Fibroblast of skin of right quadriceps (primary cell): Measurements from ENCODE around the gene ADAMTS17.

Experiments used
- DNase-seq: peaks from one replicate; pipeline ENCODE4 v3.0.0-alpha.2; 2013

The ADAMTS17 gene

GRCh38 chr15:100308608-100309007 lies 33.2 kb downstream of the ADAMTS17 start:
- no peak for DNase-seq

DNA sequence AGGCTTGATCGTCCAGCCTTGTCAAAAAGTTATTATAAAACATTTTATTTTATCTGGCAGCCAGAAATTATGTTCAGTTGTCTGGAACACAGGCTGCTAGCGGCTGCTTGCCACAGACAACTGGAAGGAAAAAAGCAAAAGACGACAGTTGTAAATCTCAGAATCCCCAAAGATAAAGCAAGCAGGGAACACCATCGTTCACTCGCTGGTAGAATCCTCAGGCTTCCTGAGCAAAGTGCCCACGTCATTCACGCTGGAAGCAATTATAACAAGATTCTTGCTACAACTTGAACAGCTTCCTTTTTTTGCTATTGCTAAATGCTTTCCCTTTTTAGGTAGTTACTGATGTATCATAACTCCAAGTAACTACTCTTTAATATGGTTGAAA lies 33.6 kb downstream of the ADAMTS17 start:
- DNase-seq, result peak; percentile 8

DNA sequence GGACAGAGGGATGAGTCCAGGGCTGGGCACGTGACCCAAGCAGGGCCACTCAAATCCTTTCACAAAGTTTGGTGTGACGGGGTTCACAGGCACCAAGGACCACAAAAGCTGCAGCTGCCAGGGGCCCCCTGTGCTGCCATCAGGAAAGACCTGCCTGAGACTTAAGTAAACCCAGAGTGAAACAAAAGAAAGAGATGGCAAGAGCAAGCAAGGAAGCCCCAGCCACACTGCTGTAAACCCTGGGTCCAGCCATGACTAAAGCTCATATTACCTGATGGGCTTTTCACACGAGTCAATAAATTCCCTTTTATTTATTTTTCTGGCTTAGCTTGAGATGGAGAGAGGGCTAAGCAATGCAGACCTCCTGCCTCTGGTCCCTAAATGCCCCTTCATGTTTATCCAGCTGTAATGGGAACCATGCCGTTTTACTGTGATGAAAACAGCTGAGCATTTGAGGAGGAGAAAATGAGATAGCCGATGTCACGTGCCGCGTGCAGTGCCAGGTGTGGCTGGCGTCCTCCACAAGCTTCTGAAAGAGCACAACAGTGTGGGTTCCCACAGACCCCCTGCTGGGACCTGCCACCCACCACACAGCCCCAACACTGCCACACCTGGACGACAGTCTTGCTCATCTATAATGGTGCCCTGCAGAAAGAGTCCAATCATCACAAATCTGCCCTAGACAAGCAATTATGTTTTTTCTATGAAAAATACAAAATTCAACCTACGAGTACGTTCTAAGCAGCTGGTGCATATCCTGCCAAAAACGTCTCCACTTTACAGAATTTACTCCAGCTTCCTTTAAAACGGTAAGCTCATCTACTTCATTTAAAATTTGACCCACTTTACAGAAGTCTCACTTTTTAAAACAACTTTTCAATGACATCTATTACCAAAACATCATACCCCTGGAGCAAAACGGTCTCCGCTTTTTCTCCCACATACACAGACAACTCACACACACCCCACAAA lies 34.2 kb downstream of the ADAMTS17 start:
- no peak for DNase-seq

GRCh38 chr15:100306098-100306497 lies 35.7 kb downstream of the ADAMTS17 start:
- DNase-seq, result no peak

DNA sequence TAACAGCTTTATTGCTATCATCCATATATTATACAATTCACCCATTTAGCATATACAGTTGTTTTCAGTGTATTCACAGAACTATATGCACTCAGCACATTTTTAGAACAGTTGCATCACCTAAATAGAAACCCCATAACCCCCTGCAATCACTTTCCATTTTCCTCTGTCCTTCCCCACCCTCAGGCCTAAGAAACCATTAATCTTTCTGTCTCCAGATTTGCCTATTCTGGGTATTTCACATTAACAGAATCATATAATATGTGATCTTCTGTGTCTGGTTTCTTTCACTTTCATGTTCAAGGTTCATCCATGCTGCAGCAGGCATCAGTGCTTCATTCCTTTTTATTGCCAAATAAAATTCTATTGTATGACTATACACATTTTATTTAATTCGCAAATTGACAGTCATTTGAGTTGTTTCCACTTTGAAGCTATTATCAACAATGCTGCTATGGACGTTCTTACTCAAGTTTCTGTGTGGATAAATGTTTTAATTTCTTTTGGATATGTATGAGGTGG lies 39.8 kb downstream of the ADAMTS17 start:
- DNase-seq, result no peak

DNA sequence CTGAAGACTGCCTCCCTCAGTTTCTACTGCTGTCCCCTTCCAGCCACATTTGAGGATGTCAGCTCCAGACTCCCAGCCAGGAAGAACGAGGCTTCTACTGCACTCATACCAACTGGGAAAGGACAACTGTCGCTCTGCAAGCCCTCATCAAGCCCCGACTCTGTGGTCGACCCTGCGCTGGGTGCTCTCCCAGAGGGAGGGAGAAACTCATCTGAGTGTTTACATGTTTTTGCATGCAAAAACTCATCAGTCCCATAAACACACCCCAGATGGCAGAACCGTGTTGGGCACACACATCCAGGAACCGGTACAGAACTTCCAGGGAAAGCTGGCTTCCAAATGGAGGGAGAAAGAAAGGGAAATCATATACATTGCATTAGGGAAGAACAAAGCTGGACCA lies 43.5 kb downstream of the ADAMTS17 start:
- DNase-seq, result no peak

- no peak for DNase-seq
These were observed 44.0 kb downstream of the ADAMTS17 start for GRCh38 chr15:100297812-100298211.

DNA sequence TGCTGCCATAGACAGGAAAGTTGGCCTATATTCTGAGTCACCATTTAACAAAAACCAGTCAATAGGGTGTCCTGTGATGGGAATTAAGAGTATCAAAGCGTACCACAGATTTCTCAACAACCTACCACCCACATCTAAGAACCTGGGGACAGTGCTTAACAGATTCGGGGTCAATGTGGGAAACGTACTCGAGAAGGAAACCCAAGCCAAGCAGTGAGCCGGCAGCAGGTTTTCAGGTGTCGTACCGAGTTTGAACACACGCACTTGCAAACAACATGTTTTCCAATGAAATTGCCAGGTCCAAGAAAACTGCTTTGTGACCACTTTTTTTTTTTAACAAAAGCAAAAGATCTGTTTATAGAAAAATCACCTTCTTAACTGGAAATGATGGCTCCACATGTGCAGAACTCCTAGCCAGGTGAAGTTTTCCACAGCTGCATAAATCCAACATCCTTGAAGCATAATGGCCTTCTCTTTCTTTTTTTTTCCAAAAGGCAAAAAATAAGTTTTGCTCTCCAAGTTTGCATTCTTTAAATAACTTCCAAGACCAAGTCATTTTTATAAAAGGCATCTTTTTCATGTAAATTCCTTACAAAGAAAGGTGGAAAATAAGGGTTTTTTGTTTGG lies 45.7 kb downstream of the ADAMTS17 start:
- DNase-seq, result no peak

DNA sequence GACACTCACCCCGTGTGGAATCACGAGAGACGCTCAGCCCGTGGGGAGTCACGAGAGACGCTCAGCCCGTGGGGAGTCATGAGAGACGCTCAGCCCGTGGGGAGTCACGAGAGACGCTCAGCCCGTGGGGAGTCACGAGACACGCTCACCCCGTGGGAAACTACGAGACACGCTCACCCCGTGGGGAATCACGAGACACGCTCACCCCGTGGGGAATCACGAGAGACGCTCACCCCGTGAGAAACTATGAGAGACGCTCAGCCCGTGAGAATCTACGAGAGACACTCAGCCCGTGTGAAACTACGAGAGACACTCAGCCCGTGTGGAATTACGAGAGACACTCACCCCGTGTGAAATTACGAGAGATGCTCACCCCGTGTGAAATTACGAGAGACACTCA lies 49.8 kb downstream of the ADAMTS17 start:
- no peak for DNase-seq

DNA sequence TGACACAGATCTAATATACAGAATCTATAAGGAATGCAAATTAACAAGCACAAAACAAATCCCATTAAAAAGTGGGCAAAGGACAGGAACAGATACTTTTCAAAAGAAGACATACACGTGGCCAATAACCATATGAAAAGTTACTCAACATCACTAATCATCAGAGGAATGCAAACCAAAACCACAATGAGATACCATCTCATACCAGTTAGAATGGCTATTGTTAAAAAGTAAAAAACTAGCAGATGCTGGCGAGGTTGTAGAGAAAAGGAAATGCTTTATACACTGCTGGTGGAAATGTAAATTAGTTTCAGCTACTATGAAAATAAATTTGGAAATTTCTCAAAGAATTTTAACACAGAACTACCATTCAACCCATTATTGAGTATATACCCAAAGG lies 50.7 kb downstream of the ADAMTS17 start:
- peak; percentile 16 for DNase-seq

DNA sequence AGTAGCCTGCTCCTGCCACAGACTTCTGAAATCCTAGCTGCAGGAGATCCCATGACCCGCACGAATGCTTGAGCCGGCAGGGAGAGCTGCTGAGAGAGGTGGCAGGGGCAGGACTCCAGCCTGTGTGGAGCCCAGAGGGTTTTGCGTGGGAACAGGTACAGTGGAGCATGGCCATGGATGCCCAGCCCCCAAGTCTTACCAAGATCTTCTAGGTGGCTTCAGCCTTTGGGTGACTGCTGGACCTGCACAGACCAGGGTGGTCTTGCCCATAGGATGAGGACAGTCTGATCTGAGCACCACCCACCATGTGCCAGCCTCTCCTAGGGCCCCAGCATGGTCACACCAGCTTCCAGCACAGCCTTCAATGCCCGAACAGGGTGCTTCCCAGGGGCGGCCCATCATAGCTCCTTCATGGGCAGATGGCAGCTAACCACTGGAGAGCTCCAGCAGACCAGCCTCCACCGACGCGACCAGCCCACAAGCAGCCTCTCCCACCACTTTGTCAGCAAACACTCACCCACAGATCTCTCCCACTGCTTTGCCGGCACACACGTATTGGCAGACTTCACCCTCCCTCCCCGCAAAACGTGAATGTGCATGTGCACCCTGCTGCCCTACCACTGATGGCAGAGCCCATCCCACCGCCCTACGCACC lies 56.0 kb downstream of the ADAMTS17 start:
- DNase-seq, result no peak

GRCh38 chr15:100284701-100285100 lies 57.1 kb downstream of the ADAMTS17 start:
- no peak for DNase-seq

DNA sequence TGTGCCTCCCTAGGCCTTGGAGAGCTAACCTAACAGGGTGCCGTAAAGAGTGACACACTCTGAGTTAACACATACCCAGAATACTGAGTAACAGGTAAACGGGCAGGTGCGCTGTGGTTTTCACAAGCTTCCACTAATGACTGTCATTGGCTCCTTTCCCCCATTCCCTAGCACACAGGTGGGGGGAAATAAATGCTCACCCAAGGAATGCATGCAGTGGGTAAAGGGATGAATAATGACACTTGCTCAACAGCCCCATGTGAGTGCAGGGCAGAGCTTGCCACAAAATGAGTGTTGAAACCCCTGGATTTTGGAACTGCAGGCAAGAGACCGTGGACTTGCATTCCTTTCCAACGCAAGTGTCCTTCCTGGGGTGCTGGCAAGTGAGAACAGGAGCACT lies 57.6 kb downstream of the ADAMTS17 start:
- DNase-seq, result no peak

GRCh38 chr15:100281096-100281917 lies 60.5 kb downstream of the ADAMTS17 start:
- DNase-seq, result no peak

- DNase-seq, result no peak
These were observed 61.9 kb downstream of the ADAMTS17 start for GRCh38 chr15:100279849-100280248.

DNA sequence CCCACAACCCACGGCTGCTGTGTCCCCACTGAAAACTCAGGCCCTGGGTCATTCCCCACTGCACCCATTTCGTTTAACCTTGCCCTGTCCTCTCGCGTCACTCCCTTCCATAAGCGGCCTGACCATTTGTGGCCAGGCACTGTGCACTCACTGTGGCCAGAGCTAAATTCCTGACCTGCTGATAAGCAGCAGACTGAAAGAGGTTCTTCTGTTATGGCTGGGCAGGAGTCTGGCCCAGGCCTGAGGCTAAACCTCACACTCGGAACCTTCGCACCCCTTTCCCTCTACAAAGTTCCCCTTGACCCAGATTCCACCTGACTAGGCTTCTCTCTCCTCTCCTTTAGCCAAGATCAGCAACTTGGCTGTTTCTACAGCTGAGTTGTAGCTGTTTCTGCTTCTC lies 62.3 kb downstream of the ADAMTS17 start:
- no peak for DNase-seq

GRCh38 chr15:100278596-100279380 lies 63.0 kb downstream of the ADAMTS17 start:
- DNase-seq, result no peak

DNA sequence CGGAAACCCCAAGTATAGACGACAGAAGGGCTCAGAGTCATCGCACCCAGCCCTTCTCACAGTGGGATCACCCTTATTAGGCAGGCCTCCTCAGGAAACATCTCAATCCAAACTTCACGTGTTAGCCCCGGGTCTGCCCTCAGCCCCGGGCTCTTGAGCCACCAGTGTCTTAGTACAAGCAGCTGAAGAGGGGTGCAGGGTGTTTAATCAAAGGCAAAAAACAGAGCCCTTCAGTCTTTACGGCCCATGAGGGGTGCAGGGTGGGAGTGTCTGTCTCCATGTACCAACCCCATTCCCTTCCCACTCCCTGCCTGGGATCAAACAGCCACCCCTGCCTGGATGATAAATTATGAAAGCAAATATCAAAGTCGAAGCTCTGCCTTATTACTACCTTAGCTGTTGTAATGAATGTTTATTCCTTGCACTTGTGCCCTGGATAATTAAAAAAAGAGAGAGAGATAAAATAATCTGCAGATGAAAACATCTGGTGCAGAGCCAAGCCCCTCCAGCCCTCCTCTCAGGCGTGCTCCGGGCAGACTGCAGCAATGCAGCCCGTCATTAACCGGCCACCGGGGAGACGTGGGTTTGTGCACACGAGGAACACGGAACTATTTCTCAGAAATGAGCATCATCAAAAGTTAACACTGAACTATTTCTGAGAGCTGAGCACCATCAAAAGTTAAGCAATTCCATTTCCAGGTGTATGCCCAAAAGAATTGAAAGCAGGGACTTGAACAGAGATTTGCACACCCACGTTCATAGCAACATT lies 64.5 kb downstream of the ADAMTS17 start:
- DNase-seq, result no peak

DNA sequence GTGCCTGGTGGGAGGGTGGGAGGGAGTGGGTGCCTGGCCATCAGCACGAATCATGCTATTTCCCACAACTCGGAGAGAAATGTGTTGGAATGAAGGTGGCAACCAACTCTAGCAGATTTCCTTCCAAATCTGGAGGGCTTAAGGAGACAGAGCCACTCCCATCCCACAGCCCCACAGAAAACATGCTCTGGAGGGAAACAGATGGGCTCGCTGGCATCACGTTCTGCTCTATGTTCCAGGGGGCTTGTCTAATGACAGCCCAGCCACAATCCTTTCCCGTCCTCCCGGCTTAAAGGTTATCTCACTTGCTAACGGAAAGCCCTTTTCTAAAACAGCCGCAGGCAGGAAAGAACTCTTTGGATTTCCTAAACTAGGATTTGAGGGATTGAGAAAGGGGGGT lies 65.3 kb downstream of the ADAMTS17 start:
- DNase-seq, result no peak

DNA sequence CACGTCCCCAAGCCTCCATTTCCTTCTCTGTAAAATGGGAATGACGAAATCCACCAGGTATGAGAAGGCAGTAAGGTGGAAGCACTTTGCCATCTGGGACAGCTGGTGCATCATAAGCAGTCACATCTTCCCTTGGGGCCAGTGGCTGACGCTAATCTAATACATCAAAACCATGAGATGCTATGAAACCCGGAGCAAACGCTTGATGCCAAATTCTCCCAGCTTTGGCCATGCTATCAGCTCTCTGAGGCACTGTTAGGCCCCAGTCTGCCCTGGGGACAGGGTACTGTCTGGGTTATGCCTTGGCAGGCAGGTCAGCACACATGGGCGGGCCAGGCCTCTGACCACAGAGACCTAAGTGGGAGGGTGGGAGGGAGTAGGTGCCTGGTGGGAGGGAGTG lies 66.1 kb downstream of the ADAMTS17 start:
- no peak for DNase-seq

- no peak for DNase-seq
These were observed 71.9 kb downstream of the ADAMTS17 start for GRCh38 chr15:100269831-100270230.
